GM23338 (cell line): ENCODE results near the gene SLC49A4. TPM values are rescaled to one million over a fixed set of nuclear protein-coding genes. Genes with fewer than 3 reads are reported as not detected.

ENCODE experiments used
- ATAC-seq: fragments of 200-7000 bp; cut with Tn5 transposase; 3 replicates; pipeline ENCODE4 v1.9.1; 2020
- DNase-seq: peaks from one replicate; pipeline ENCODE4 v3.0.0-alpha.2; 2015; ENCODE audit warnings: low spot score
- H2AFZ ChIP-seq: fragments of 200-600 bp; sonication (generic); 2 replicates; pipeline ENCODE4 v1.8.0; 2016; ENCODE audit warnings: antibody characterized with exemption, mild to moderate bottlenecking, moderate library complexity
- H3F3A ChIP-seq: fragments of 200-600 bp; sonication (generic); replicated peaks from 2 replicates; pipeline ENCODE4 v1.8.0; 2017; ENCODE audit warnings: antibody characterized with exemption, mixed run types, low read depth
- H3K27ac ChIP-seq: fragments of 200-600 bp; sonication (generic); 2 replicates; pipeline ENCODE4 v1.6.1; 2016; ENCODE audit warnings: low read depth
- H3K27me3 ChIP-seq: fragments of 200-600 bp; sonication (generic); 2 replicates; pipeline ENCODE4 v1.8.0; 2016; ENCODE audit warnings: mild to moderate bottlenecking, mixed run types, moderate library complexity; ENCODE audit not compliant: insufficient read depth
- H3K36me3 ChIP-seq: fragments of 200-600 bp; sonication (generic); 2 replicates; pipeline ENCODE4 v1.8.0; 2016; ENCODE audit warnings: mild to moderate bottlenecking; ENCODE audit not compliant: insufficient read depth
- H3K4me1 ChIP-seq: fragments of 200-600 bp; sonication (generic); 2 replicates; pipeline ENCODE4 v1.8.0; 2016; ENCODE audit warnings: mild to moderate bottlenecking, moderate library complexity; ENCODE audit not compliant: insufficient read depth
- H3K4me2 ChIP-seq: fragments of 200-600 bp; sonication (generic); 2 replicates; pipeline ENCODE4 v1.7.1; 2017; ENCODE audit warnings: mixed run types
- H3K4me3 ChIP-seq: fragments of 200-600 bp; sonication (generic); 2 replicates; pipeline ENCODE4 v1.6.1; 2016; ENCODE audit warnings: mixed run types
- H3K79me2 ChIP-seq: fragments of 200-600 bp; sonication (generic); replicated peaks from 2 replicates; pipeline ENCODE4 v1.8.0; 2017; ENCODE audit warnings: mild to moderate bottlenecking; ENCODE audit not compliant: insufficient read depth
- H3K9me2 ChIP-seq: fragments of 200-600 bp; sonication (generic); 2 replicates; pipeline ENCODE4 v1.8.0; 2017; ENCODE audit not compliant: insufficient read depth
- H4K20me1 ChIP-seq: fragments of 200-600 bp; sonication (generic); replicated peaks from 2 replicates; pipeline ENCODE4 v1.8.0; 2017; ENCODE audit warnings: mild to moderate bottlenecking; ENCODE audit not compliant: insufficient read depth
- H3K27ac Mint-ChIP-seq: 2 replicates; pipeline ENCODE4 v1.8.0; 2020; ENCODE audit warnings: inconsistent platforms, mild to moderate bottlenecking, moderate library complexity, mixed read lengths
- H3K27me3 Mint-ChIP-seq: 3 replicates; pipeline ENCODE4 v1.8.0; 2022; ENCODE audit warnings: low read depth, mild to moderate bottlenecking, moderate library complexity, mixed read lengths, inconsistent platforms; ENCODE audit not compliant: insufficient read depth, poor library complexity
- H3K36me3 Mint-ChIP-seq: 3 replicates; pipeline ENCODE4 v1.8.0; 2021; ENCODE audit warnings: low read depth, mild to moderate bottlenecking, inconsistent platforms, moderate library complexity, mixed read lengths
- H3K4me1 Mint-ChIP-seq: 3 replicates; pipeline ENCODE4 v1.8.0; 2020; ENCODE audit warnings: mild to moderate bottlenecking, inconsistent platforms, mixed read lengths
- H3K4me3 Mint-ChIP-seq: 3 replicates; pipeline ENCODE4 v1.8.0; 2021; ENCODE audit warnings: moderate library complexity, mild to moderate bottlenecking, inconsistent platforms, mixed read lengths
- H3K9me3 Mint-ChIP-seq: 3 replicates; pipeline ENCODE4 v1.8.0; 2020; ENCODE audit warnings: moderate library complexity, mild to moderate bottlenecking, inconsistent platforms, mixed read lengths
- CREB1 ChIP-seq: fragments of 250-450 bp; sonication (Bioruptor Pico); IDR thresholded peaks from 2 replicates; pipeline ENCODE4 v1.5.0; 2020; ENCODE audit warnings: low read depth, mild to moderate bottlenecking, moderate library complexity
- CTCF ChIP-seq, 2 experiments: fragments of 200-600 bp in 1 of 2; sonication (generic) in 1 of 2; conservative IDR thresholded peaks; 2 replicates each; pipeline versions ENCODE4 v1.5.1 to v1.6.1; 2016 to 2017; ENCODE audit warnings: antibody characterized with exemption in 2 of 2, low read depth in 2 of 2, mild to moderate bottlenecking in 2 of 2, moderate library complexity in 1 of 2
- EZH2 ChIP-seq: fragments of 200-600 bp; sonication (generic); IDR thresholded peaks from one replicate; pipeline ENCODE4 v1.8.0; 2017; ENCODE audit warnings: antibody characterized with exemption, mild to moderate bottlenecking, low read depth; ENCODE audit not compliant: unreplicated experiment
- EZH2phosphoT487 ChIP-seq: fragments of 200-600 bp; sonication (generic); IDR thresholded peaks from one replicate; pipeline ENCODE4 v1.8.1; 2018; ENCODE audit warnings: antibody characterized with exemption; ENCODE audit not compliant: unreplicated experiment
- NANOG ChIP-seq: IDR thresholded peaks from 2 replicates; pipeline ENCODE4 v1.6.1; 2016; ENCODE audit warnings: antibody characterized with exemption, borderline replicate concordance
- POLR2AphosphoS5 ChIP-seq: IDR thresholded peaks from 2 replicates; pipeline ENCODE4 v1.6.1; 2016; ENCODE audit warnings: antibody characterized with exemption, low read depth
- STAT1 ChIP-seq: IDR thresholded peaks from one replicate; pipeline ENCODE4 v1.6.1; 2016; ENCODE audit warnings: antibody characterized with exemption; ENCODE audit not compliant: unreplicated experiment
- ZNF331 ChIP-seq: fragments of 250-450 bp; sonication (Bioruptor Pico); IDR thresholded peaks from 2 replicates; pipeline ENCODE4 v1.5.0; 2020; ENCODE audit warnings: low read depth, mild to moderate bottlenecking, moderate library complexity
- polyA plus RNA-seq: library from polyadenylated mRNA; unstranded; fragments of >200 nt; fragmentation: Nextera tagmentation; extraction: Ambion mirVana; gene quantifications from 2 replicates; pipeline ENCODE4 v1.2.1, GENCODE V29; 2016
- total RNA-seq: library from RNA; depleted of rRNA; stranded (reverse); fragments of >200 nt; shearing (Covaris generic); gene quantifications from 2 replicates; pipeline ENCODE4 v1.2.3, GENCODE V29; 2014
- TF ChIP-seq, protein P1 (sequence below): fragments of 250-450 bp; sonication (Bioruptor Pico); IDR thresholded peaks from 2 replicates; pipeline ENCODE4 v1.5.0; 2020; ENCODE audit warnings: mild to moderate bottlenecking, moderate library complexity

SLC49A4 gene
- total and polyA plus RNA-seq, 2 experiments from 2014 or later: 3.7 to 16.8 TPM

DNA sequence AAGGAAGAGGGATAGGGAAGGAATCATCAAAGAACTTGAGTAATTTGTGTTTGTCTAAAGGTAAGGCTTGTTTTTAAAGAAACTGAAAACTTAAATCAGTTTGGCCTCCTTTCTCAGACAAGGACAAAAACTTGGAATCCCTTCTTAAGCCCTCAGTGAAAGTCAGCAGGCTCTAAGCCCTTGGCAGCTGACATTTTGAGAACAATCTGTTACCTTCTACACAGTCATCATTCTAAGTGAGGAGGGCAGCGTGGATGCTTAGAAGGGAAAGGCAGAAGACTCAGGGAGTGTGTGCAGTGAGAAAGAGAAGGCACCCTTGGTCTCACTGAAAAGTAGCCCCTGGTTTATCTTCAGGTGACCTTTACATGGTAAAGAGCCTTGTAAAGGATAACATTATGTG is 12.1 kb upstream of the SLC49A4 start:
- Mint-ChIP-seq H3K27ac (no peak overlapping the region), H3K36me3 (peaks cover 23% of the 10 kb centered on the region), H3K4me3 (no peak overlapping the region), H3K9me3 (peaks cover 15% of the 10 kb centered on the region), H3K4me1 (no peaks in the 10 kb centered on the region), H3K27me3 (peaks cover 2% of the 10 kb centered on the region)
- no peaks in the 10 kb centered on the region for H3K79me2 ChIP-seq
- H3K9me2 ChIP-seq: 0 out of 2 replicates have a peak, but pooled peaks cover 2% of the 10 kb centered on the region
- ATAC-seq: no peak
- H3K27ac ChIP-seq: no peak overlapping the region
- no peak overlapping the region for H3K4me2 ChIP-seq
- no peak for DNase-seq
- H2AFZ ChIP-seq: no peak overlapping the region
- no peaks in the 10 kb centered on the region for H3K27me3 ChIP-seq
- no peaks in the 10 kb centered on the region for H3F3A ChIP-seq
- no peak for TF ChIP-seq ZNF331
- TF ChIP-seq EZH2: no peak
- no peak for TF ChIP-seq STAT1
- TF ChIP-seq NANOG: no peak
- TF ChIP-seq CREB1 (CRISPR knock-in tag): no peak
- TF ChIP-seq CTCF (conservative IDR thresholded peaks at IDR 0.05; ENCODE audit: low read depth in 2 of 2): no peak
- TF ChIP-seq, protein P1, sequence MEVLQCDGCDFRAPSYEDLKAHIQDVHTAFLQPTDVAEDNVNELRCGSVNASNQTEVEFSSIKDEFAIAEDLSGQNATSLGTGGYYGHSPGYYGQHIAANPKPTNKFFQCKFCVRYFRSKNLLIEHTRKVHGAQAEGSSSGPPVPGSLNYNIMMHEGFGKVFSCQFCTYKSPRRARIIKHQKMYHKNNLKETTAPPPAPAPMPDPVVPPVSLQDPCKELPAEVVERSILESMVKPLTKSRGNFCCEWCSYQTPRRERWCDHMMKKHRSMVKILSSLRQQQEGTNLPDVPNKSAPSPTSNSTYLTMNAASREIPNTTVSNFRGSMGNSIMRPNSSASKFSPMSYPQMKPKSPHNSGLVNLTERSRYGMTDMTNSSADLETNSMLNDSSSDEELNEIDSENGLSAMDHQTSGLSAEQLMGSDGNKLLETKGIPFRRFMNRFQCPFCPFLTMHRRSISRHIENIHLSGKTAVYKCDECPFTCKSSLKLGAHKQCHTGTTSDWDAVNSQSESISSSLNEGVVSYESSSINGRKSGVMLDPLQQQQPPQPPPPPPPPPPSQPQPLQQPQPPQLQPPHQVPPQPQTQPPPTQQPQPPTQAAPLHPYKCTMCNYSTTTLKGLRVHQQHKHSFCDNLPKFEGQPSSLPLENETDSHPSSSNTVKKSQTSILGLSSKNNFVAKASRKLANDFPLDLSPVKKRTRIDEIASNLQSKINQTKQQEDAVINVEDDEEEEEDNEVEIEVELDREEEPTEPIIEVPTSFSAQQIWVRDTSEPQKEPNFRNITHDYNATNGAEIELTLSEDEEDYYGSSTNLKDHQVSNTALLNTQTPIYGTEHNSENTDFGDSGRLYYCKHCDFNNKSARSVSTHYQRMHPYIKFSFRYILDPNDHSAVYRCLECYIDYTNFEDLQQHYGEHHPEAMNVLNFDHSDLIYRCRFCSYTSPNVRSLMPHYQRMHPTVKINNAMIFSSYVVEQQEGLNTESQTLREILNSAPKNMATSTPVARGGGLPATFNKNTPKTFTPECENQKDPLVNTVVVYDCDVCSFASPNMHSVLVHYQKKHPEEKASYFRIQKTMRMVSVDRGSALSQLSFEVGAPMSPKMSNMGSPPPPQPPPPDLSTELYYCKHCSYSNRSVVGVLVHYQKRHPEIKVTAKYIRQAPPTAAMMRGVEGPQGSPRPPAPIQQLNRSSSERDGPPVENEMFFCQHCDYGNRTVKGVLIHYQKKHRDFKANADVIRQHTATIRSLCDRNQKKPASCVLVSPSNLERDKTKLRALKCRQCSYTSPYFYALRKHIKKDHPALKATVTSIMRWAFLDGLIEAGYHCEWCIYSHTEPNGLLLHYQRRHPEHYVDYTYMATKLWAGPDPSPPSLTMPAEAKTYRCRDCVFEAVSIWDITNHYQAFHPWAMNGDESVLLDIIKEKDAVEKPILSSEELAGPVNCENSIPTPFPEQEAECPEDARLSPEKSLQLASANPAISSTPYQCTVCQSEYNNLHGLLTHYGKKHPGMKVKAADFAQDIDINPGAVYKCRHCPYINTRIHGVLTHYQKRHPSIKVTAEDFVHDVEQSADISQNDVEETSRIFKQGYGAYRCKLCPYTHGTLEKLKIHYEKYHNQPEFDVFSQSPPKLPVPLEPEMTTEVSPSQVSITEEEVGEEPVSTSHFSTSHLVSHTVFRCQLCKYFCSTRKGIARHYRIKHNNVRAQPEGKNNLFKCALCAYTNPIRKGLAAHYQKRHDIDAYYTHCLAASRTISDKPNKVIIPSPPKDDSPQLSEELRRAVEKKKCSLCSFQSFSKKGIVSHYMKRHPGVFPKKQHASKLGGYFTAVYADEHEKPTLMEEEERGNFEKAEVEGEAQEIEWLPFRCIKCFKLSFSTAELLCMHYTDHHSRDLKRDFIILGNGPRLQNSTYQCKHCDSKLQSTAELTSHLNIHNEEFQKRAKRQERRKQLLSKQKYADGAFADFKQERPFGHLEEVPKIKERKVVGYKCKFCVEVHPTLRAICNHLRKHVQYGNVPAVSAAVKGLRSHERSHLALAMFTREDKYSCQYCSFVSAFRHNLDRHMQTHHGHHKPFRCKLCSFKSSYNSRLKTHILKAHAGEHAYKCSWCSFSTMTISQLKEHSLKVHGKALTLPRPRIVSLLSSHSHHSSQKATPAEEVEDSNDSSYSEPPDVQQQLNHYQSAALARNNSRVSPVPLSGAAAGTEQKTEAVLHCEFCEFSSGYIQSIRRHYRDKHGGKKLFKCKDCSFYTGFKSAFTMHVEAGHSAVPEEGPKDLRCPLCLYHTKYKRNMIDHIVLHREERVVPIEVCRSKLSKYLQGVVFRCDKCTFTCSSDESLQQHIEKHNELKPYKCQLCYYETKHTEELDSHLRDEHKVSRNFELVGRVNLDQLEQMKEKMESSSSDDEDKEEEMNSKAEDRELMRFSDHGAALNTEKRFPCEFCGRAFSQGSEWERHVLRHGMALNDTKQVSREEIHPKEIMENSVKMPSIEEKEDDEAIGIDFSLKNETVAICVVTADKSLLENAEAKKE (CRISPR knock-in tag): no peak
- no peak for TF ChIP-seq POLR2AphosphoS5
- no peak for TF ChIP-seq EZH2phosphoT487
- no peak overlapping the region for H3K4me3 ChIP-seq
- H3K36me3 ChIP-seq: peaks cover 12% of the 10 kb centered on the region
- H4K20me1 ChIP-seq: no peaks in the 10 kb centered on the region
- H3K4me1 ChIP-seq: 0 out of 2 replicates have a peak, but pooled peaks cover 2% of the 10 kb centered on the region
